GM12878 (cell line): ENCODE results near the gene PRRG3. TPM values are rescaled to one million over a fixed set of nuclear protein-coding genes. Genes with fewer than 3 reads are reported as not detected.

Experiments
- ATAC-seq: fragments of 200-7000 bp; cut with Tn5 transposase; 3 replicates; pipeline ENCODE4 v1.9.1; 2020; ENCODE audit warnings: mild to moderate bottlenecking, moderate library complexity
- BruUV-seq: library from RNA; stranded (reverse); fragments of 400-500 nt; replicated peaks from 2 replicates; lab custom pipeline; 2021; lab: Mats Ljungman, UMichigan
- CTCF ChIA-PET: fragments of 300-600 bp; sonication (Branson Sonifier 250); formaldehyde crosslinking; extraction: SDS; loops from one replicate; lab custom pipeline; 2021; ENCODE audit warnings: inconsistent platforms; lab: Yijun Ruan, JAX
- POLR2A ChIA-PET: fragments of 350-600 bp; formaldehyde crosslinking; extraction: SDS; loops from one replicate; lab custom pipeline; 2021; ENCODE audit warnings: inconsistent platforms; lab: Charles Lee
- RAD21 ChIA-PET: fragments of 300-600 bp; sonication (Branson Sonifier 250); formaldehyde crosslinking; loops from one replicate; lab custom pipeline; 2023; ENCODE audit warnings: antibody characterized with exemption; ENCODE audit not compliant: unreplicated experiment; lab: Charles Lee
- SMC1A ChIA-PET: fragments of 300-600 bp; sonication (Branson Sonifier 250); formaldehyde crosslinking; loops from one replicate; lab custom pipeline; 2023; ENCODE audit not compliant: unreplicated experiment, uncharacterized antibody; lab: Charles Lee
- DNase-seq: peaks from one replicate; pipeline ENCODE4 v3.0.0-alpha.2; 2011; ENCODE audit warnings: low read depth, low spot score
- FAIRE-seq: peaks from 3 replicates; lab custom pipeline; 2011; peaks lifted over from hg19 to GRCh38; lab: Jason Lieb, UNC
- H2AFZ ChIP-seq: 2 replicates; pipeline ENCODE4 v1.6.0; 2011; ENCODE audit warnings: low read depth, low read length, control low read depth; ENCODE audit not compliant: control insufficient read depth
- H3K27ac ChIP-seq: 2 replicates; pipeline ENCODE4 v1.5.1; 2011; ENCODE audit warnings: control low read depth; ENCODE audit not compliant: control insufficient read depth, insufficient read depth
- H3K27me3 ChIP-seq, 2 experiments: replicated peaks in 1 of 2; 2 replicates each; pipeline versions ENCODE4 v1.6.0 to v1.6.1; 2011; ENCODE audit warnings: low read length in 1 of 2; ENCODE audit not compliant: control insufficient read depth in 2 of 2, insufficient read depth in 2 of 2
- H3K36me3 ChIP-seq, 2 experiments: 2 replicates each; pipeline ENCODE4 v1.5.1; 2011; ENCODE audit warnings: low read length in 1 of 2; ENCODE audit not compliant: control insufficient read depth in 2 of 2, insufficient read depth in 2 of 2
- H3K4me1 ChIP-seq: 2 replicates; pipeline ENCODE4 v1.6.1; 2011; ENCODE audit warnings: mild to moderate bottlenecking, low read length, moderate library complexity, mixed read lengths; ENCODE audit not compliant: control insufficient read depth, insufficient read depth
- H3K4me2 ChIP-seq: 2 replicates; pipeline ENCODE4 v1.6.0; 2011; ENCODE audit warnings: control low read depth; ENCODE audit not compliant: control insufficient read depth, insufficient read depth
- H3K4me3 ChIP-seq: fragments of 200-600 bp; sonication (generic); 2 replicates; pipeline ENCODE4 v1.5.1; 2016
- H3K79me2 ChIP-seq: 2 replicates; pipeline ENCODE4 v1.6.0; 2011; ENCODE audit warnings: low read length; ENCODE audit not compliant: control insufficient read depth, insufficient read depth
- H3K9ac ChIP-seq: 2 replicates; pipeline ENCODE4 v1.8.0; 2011; ENCODE audit warnings: low read length, control low read depth, mixed read lengths; ENCODE audit not compliant: control insufficient read depth, insufficient read depth
- H3K9me3 ChIP-seq: replicated peaks from 3 replicates; pipeline ENCODE4 v1.5.1; 2011; ENCODE audit warnings: mild to moderate bottlenecking, low read length; ENCODE audit not compliant: control insufficient read depth, insufficient read depth
- H4K20me1 ChIP-seq: 2 replicates; pipeline ENCODE4 v1.6.0; 2011; ENCODE audit not compliant: control insufficient read depth, insufficient read depth
- ASH2L ChIP-seq: fragments of 300-600, 200-600 bp; sonication (generic); IDR thresholded peaks from 2 replicates; pipeline ENCODE4 v1.6.1; 2017; ENCODE audit warnings: low read depth, mild to moderate bottlenecking, borderline replicate concordance
- ATF3 ChIP-seq: IDR thresholded peaks from 2 replicates; pipeline ENCODE4 v1.6.1; 2011; ENCODE audit warnings: low read depth, mild to moderate bottlenecking, low read length, moderate library complexity, borderline replicate concordance; ENCODE audit errors: extremely low read depth
- BCL3 ChIP-seq: IDR thresholded peaks from 2 replicates; pipeline ENCODE4 v1.6.1; 2011; ENCODE audit warnings: borderline replicate concordance, low read depth, mild to moderate bottlenecking, moderate library complexity, low read length; ENCODE audit not compliant: insufficient read depth, poor library complexity, severe bottlenecking
- POU2F2 ChIP-seq: IDR thresholded peaks from 3 replicates; pipeline ENCODE4 v1.6.1; 2011; ENCODE audit warnings: low read depth, mild to moderate bottlenecking, low read length, borderline replicate concordance
- RBBP5 ChIP-seq: fragments of 200-600 bp; sonication (generic); conservative IDR thresholded peaks from 2 replicates; pipeline ENCODE4 v1.6.1; 2016
- SIN3A ChIP-seq: IDR thresholded peaks from 2 replicates; pipeline ENCODE4 v1.6.1; 2012; ENCODE audit warnings: low read depth, low read length, improper control_type of control experiment
- SMAD1 ChIP-seq: fragments of 450-650 bp; IDR thresholded peaks from 2 replicates; pipeline ENCODE4 v1.6.1; 2018; ENCODE audit warnings: mild to moderate bottlenecking, low read depth; ENCODE audit not compliant: partially characterized antibody
- ZBTB11 ChIP-seq: fragments of 450-650 bp; formaldehyde crosslinking; IDR thresholded peaks from 2 replicates; pipeline ENCODE4 v1.5.0; 2022; ENCODE audit warnings: mild to moderate bottlenecking, missing genetic modification characterization
- ZNF274 ChIP-seq: IDR thresholded peaks from one replicate; pipeline ENCODE4 v1.8.0; 2011; ENCODE audit not compliant: insufficient read length, insufficient read depth
- WGBS: methylation state at CpG from one replicate; pipeline ENCODE4 v1.1.6; 2016; ENCODE audit warnings: low lambda C conversion rate; ENCODE audit not compliant: insufficient replicate concordance, insufficient coverage; ENCODE audit errors: missing lambda C conversion rate; 5-methylcytosine and 5-hydroxymethylcytosine counted together
- in situ Hi-C: fragments of 300-500 bp; cut with MboI; formaldehyde crosslinking; loops from 9 replicates; pipeline ENCODE4 v1.14.3; 2018; ENCODE audit warnings: mixed read lengths
- intact Hi-C: fragments of 100-400 bp; cut with micrococcal nuclease; formaldehyde crosslinking; loops from one replicate; pipeline ENCODE4 v1.14.2; 2022; ENCODE audit not compliant: unreplicated experiment
- polyA plus RNA-seq, 11 experiments: library from polyadenylated mRNA; depleted of rRNA in 4 of 11; unstranded in 6 of 11; stranded (reverse) in 5 of 11; fragments of >200 nt; fragmentation: Nextera tagmentation in 4 of 11; fragmentation: Illumina TruSeq in 1 of 11; extraction: Ambion mirVana in 4 of 11; extraction: Trizol in 1 of 11; gene quantifications; 1 replicate in 1 of 11; 2 replicates in 10 of 11; pipeline versions ENCODE4 v1.2.1 to v1.2.3, GENCODE V29; 2011 to 2016; ENCODE audit warnings: inconsistent platforms in 2 of 11, missing spikeins in 2 of 11, low read depth in 1 of 11
- total RNA-seq, 4 experiments: library from RNA; depleted of rRNA in 3 of 4; stranded (reverse); fragments of >200 nt in 3 of 4; fragmentation: Illumina TruSeq in 1 of 4; extraction: Trizol in 1 of 4; gene quantifications; 2 replicates each; pipeline versions ENCODE4 v1.2.1 to v1.2.3, GENCODE V29; 2013 to 2021
- TF ChIP-seq, protein P1 (sequence below): fragments of 450-650 bp; IDR thresholded peaks from 2 replicates; pipeline ENCODE4 v1.6.1; 2017; ENCODE audit warnings: mild to moderate bottlenecking

PRRG3 gene
- total and polyA plus RNA-seq, 10 of the 15 experiments (the other 5 are each of a cell fraction or from before 2014, with no cell fraction given) = under 0.01 TPM; not detected in 9

DNA sequence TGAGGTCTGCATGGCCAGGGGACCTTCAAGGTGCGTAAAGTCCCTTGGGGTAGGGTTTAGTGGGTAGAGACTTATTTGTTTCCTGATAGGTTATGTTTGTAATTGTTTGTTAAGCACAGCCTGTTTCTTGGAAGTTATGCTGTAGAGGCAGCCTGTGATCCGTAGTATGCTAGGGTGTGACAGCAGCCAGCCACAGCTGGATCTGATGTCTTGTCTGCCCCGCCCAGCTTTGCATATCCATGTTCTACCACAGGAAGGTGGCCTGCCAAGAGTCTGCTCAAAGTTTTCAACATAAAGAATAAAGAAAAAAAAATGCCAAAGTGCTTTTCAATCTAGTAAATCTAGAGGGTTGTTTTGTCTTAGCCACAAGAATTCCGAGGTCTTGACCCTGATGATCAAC lies 19.1 kb upstream of the PRRG3 start:
- RAD21 ChIA-PET = no interaction called here
- FAIRE-seq = no peak

More for the DNA sequence above, 19.1 kb upstream of the PRRG3 start:
- Histone ChIP-seq H2AFZ (no peak overlapping the region), H3K4me3 (no peak overlapping the region), H3K9me3 (no peaks in the 10 kb centered on the region), H4K20me1 (no peaks in the 10 kb centered on the region), H3K4me1 (no peaks in the 10 kb centered on the region), H3K9ac (no peak overlapping the region), H3K27me3 (no peaks in the 10 kb centered on the region), H3K4me2 (no peak overlapping the region), H3K79me2 (no peaks in the 10 kb centered on the region), H3K27ac (no peak overlapping the region), H3K36me3 (no peaks in the 10 kb centered on the region)
- ATAC-seq (no peak), DNase-seq (no peak)
- no peak for TF ChIP-seq ATF3
- no peak for TF ChIP-seq RBBP5
- TF ChIP-seq, protein P1, sequence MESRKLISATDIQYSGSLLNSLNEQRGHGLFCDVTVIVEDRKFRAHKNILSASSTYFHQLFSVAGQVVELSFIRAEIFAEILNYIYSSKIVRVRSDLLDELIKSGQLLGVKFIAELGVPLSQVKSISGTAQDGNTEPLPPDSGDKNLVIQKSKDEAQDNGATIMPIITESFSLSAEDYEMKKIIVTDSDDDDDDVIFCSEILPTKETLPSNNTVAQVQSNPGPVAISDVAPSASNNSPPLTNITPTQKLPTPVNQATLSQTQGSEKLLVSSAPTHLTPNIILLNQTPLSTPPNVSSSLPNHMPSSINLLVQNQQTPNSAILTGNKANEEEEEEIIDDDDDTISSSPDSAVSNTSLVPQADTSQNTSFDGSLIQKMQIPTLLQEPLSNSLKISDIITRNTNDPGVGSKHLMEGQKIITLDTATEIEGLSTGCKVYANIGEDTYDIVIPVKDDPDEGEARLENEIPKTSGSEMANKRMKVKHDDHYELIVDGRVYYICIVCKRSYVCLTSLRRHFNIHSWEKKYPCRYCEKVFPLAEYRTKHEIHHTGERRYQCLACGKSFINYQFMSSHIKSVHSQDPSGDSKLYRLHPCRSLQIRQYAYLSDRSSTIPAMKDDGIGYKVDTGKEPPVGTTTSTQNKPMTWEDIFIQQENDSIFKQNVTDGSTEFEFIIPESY = no peak
- no peak for TF ChIP-seq ASH2L
- no peak for TF ChIP-seq ZNF274
- TF ChIP-seq BCL3 = no peak
- no peak for TF ChIP-seq SIN3A
- no peak for TF ChIP-seq POU2F2
- no peak for TF ChIP-seq ZBTB11
- TF ChIP-seq SMAD1 = no peak
- ChIA-PET SMC1A (no interaction called here), POLR2A (no interaction called here), CTCF (no interaction called here)
- in situ Hi-C loops (loop anchor here (25.0 kb wide), 1 partner anchor 914 kb away; no protein-coding TSS in a partner anchor), intact Hi-C loops (no loop called here)
- no TSS peak for BruUV-seq
- 25% methylated on average over 4 of the region's 4 CpGs for WGBS
